Osteocyte (in vitro differentiated cells): ENCODE results near the gene ANKS3. TPM values are rescaled to one million over a fixed set of nuclear protein-coding genes. Genes with fewer than 3 reads are reported as not detected.

Source experiments
- DNase-seq: peaks from one replicate; pipeline ENCODE4 v3.0.0; 2021; ENCODE audit warnings: mixed read lengths; ENCODE audit not compliant: unreplicated experiment; ENCODE audit errors: extremely low spot score
- H3K27ac Mint-ChIP-seq: one replicate; pipeline ENCODE4 v1.8.0; 2021; ENCODE audit warnings: mild to moderate bottlenecking, mixed read lengths; ENCODE audit not compliant: unreplicated experiment
- H3K27me3 Mint-ChIP-seq: one replicate; pipeline ENCODE4 v1.8.0; 2021; ENCODE audit warnings: mixed read lengths; ENCODE audit not compliant: unreplicated experiment
- H3K36me3 Mint-ChIP-seq: one replicate; pipeline ENCODE4 v1.8.0; 2021; ENCODE audit warnings: mixed read lengths; ENCODE audit not compliant: unreplicated experiment
- H3K4me1 Mint-ChIP-seq: one replicate; pipeline ENCODE4 v1.8.0; 2021; ENCODE audit warnings: mixed read lengths; ENCODE audit not compliant: unreplicated experiment
- H3K4me3 Mint-ChIP-seq: one replicate; pipeline ENCODE4 v1.8.0; 2021; ENCODE audit warnings: mild to moderate bottlenecking, moderate library complexity, mixed read lengths; ENCODE audit not compliant: unreplicated experiment
- H3K9me3 Mint-ChIP-seq: one replicate; pipeline ENCODE4 v1.8.0; 2021; ENCODE audit warnings: mixed read lengths; ENCODE audit not compliant: unreplicated experiment
- total RNA-seq: library from RNA; stranded (reverse); gene quantifications from 2 replicates; pipeline ENCODE4 v1.2.1, GENCODE V29; 2021
- TF ChIP-seq, protein P1 (sequence below): fragments of 200-600 bp; sonication (generic); IDR thresholded peaks from 2 replicates; pipeline ENCODE4 v1.5.0; 2021; ENCODE audit warnings: antibody characterized with exemption, mild to moderate bottlenecking, moderate library complexity

The ANKS3 gene
- total RNA-seq, 1 donor from 2014 or later: 30.0 TPM

DNA sequence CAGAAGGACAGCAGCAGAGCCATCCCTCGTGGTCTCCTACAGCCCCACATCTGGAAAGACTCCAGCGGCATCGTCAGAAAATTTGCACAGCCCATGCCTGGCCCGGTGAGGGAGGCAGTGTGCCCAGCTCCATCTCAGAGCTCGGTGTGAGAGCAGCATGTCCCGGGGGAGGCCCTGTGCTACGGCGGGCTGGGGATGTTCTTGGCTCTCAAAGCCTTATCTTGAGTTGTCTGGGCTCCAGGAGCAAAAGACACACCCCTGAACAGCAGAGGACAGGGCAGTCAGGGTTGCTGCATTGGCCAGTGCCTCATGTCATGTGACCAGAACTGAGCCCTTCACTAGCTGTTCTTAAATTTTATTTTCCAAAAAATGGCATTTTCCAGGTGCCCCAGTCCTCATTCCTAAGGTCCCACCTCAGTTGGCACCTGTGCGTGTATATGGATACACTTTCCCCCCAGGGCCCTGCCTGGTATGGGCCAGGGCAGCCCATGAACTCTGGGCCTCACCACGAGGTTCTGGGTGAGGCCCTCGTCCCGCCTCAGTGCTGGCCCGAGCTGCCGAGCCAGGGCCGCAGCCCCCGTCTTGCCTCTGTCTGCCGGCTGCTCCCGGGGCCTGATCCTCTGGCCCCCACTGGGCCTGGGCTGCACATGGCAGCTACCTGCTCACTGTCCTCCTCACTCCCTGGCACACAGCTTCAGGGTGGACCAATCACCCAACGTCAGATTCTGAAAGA lies 37.7 kb downstream of the ANKS3 start:
- Mint-ChIP-seq H3K27me3 (no peaks in the 10 kb centered on the region), H3K9me3 (no peaks in the 10 kb centered on the region)
- no peak for DNase-seq

DNA sequence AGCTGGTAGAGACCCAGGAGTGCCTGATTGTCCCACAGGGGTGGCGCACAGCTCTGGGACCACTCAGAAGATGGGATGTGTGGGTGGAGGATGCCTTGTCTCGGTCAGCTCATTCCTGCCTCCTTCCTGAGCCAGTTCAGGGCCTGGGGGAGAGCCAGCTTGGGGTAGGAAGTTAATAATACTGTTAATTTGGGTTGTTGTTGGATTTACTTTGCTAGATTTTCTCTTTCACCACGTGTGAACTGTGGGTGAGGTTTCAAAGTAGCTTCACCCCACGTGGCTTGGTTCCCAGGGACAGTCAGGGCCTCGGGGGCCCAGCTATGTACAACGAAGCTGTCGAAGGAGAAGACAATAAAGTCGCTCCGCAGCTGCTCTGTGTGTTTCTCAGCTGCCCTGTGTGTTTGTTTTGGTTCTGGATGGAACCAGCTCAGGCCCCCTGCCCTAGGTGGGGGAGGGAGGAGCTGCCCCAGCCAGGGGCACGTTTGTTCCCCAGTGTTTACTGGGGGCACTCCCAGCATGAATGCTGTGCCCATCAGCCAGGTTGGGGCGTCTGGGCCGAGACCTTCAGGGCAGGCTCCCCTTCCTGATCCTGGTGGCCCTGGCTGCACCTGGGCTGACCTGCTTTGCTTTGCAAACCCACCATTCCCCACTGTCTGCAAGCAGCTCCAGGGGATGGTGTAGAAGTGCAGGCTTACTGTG lies 38.4 kb downstream of the ANKS3 start:
- peaks cover 15% of the 10 kb centered on the region for H3K4me1 Mint-ChIP-seq
- no peak overlapping the region for H3K27ac Mint-ChIP-seq
- peaks cover 12% of the 10 kb centered on the region for H3K36me3 Mint-ChIP-seq
- H3K27me3 Mint-ChIP-seq: no peaks in the 10 kb centered on the region
- TF ChIP-seq, protein P1, sequence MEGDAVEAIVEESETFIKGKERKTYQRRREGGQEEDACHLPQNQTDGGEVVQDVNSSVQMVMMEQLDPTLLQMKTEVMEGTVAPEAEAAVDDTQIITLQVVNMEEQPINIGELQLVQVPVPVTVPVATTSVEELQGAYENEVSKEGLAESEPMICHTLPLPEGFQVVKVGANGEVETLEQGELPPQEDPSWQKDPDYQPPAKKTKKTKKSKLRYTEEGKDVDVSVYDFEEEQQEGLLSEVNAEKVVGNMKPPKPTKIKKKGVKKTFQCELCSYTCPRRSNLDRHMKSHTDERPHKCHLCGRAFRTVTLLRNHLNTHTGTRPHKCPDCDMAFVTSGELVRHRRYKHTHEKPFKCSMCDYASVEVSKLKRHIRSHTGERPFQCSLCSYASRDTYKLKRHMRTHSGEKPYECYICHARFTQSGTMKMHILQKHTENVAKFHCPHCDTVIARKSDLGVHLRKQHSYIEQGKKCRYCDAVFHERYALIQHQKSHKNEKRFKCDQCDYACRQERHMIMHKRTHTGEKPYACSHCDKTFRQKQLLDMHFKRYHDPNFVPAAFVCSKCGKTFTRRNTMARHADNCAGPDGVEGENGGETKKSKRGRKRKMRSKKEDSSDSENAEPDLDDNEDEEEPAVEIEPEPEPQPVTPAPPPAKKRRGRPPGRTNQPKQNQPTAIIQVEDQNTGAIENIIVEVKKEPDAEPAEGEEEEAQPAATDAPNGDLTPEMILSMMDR: no peak
- no peak for DNase-seq
- H3K9me3 Mint-ChIP-seq: no peaks in the 10 kb centered on the region
- peak overlapping the region; percentile 74 for H3K4me3 Mint-ChIP-seq

More for the DNA sequence above, 37.7 kb downstream of the ANKS3 start:
- peaks cover 13% of the 10 kb centered on the region for H3K4me1 Mint-ChIP-seq
- no peak overlapping the region for H3K4me3 Mint-ChIP-seq
- no peak overlapping the region for H3K27ac Mint-ChIP-seq
- H3K36me3 Mint-ChIP-seq: peaks cover 11% of the 10 kb centered on the region
- TF ChIP-seq, protein P1: no peak

DNA sequence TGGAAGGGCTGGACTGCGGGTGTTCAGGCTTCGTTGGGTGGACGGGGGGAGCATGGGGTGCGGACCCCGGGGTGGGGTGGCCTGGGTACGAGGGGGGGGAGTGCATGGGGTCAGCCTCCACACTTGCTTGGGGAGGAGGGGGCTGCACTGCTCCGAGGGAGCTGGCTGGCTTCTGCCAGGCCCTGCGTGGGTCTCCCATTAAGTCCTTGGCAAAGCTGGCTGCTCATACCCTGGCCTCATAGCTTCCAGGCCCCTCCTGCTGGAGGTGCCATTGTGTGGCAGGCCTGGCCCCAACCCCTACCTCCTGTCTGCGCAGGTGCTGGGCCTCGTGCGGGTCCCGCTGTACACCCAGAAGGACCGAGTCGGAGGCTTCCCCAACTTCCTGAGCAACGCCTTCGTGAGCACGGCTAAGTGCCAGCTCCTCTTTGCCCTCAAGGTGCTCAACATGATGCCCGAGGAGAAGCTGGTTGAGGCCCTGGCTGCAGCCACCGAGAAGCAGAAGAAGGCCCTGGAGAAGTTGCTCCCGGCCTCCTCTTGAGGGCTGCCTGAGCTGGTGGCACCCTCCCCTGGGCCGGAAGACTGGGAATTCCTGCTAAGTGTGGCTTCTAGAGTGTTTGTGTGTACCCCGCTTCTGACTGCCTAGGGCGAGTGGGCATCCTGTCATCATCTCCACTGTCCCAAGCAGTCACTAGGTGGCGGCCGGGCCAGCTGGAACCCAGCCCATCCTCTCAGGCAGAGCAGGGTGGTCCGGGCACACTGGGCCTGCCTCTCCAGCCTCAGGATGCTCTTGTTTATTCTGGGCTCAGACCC lies 39.2 kb downstream of the ANKS3 start:
- no peaks in the 10 kb centered on the region for H3K9me3 Mint-ChIP-seq
- TF ChIP-seq, protein P1: no peak
- no peaks in the 10 kb centered on the region for H3K27me3 Mint-ChIP-seq
- peak overlapping the region; percentile 50 for H3K27ac Mint-ChIP-seq
- peaks cover 15% of the 10 kb centered on the region for H3K4me1 Mint-ChIP-seq
- DNase-seq: no peak
- H3K4me3 Mint-ChIP-seq: peak overlapping the region; percentile 74
- peaks cover 10% of the 10 kb centered on the region for H3K36me3 Mint-ChIP-seq

DNA sequence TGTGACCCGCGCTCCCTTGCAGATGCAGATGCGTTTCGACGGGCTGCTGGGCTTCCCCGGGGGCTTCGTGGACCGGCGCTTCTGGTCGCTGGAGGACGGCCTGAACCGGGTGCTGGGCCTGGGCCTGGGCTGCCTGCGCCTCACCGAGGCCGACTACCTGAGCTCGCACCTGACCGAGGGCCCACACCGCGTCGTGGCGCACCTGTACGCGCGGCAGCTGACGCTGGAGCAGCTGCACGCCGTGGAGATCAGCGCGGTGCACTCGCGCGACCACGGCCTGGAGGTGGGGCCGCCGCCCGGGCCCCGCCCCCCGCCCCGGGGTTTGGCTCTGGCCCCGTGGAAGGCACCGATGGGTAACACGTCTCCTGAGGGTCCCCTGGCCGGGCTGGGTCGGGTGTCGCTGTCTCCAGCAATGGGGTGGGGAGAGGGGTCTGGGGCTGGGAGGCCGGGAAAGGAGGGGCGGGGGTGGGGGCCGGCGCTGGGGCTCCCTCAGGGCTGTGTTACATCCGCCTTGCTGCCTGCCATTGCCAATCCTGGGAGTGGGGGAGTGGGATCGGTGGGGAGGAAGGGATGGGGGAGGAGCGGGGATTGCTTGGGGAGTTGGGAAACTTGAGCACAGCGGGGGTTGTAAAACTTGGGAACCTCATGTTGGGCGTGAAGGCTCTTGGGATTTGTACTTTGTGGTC lies 40.0 kb downstream of the ANKS3 start:
- peaks cover 8% of the 10 kb centered on the region for H3K36me3 Mint-ChIP-seq
- no peaks in the 10 kb centered on the region for H3K9me3 Mint-ChIP-seq

More for the DNA sequence above, 40.0 kb downstream of the ANKS3 start:
- H3K4me3 Mint-ChIP-seq: peak overlapping the region; percentile 74
- peaks cover 15% of the 10 kb centered on the region for H3K4me1 Mint-ChIP-seq
- TF ChIP-seq, protein P1: no peak
- H3K27ac Mint-ChIP-seq: peak overlapping the region; percentile 50
- H3K27me3 Mint-ChIP-seq: no peaks in the 10 kb centered on the region
- DNase-seq: no peak
